Measurements from ENCODE around the gene P2RX1. TPM values are rescaled to one million over a fixed set of nuclear protein-coding genes. Genes with fewer than 3 reads are reported as not detected.
A peak's percentile ranks its signal among the peaks of the same experiment; 100 is the strongest.

P2RX1 gene
- total RNA-seq, 6 experiments from 2014 or later = 0.08 TPM; not detected in 5

- Mint-ChIP-seq H3K4me1 (ENCODE audit: low read depth) (peaks cover 6% of the 10 kb centered on the region), H3K36me3 (ENCODE audit: low read depth) (no peaks in the 10 kb centered on the region), H3K27me3 (ENCODE audit: insufficient read depth) (peaks cover 6% of the 10 kb centered on the region), H3K9me3 (no peaks in the 10 kb centered on the region), H3K27ac (no peak overlapping the region), H3K4me3 (no peak overlapping the region)
- peak; percentile 74 for TF ChIP-seq CTCF (IDR thresholded peaks at IDR 0.05)
- DNase-seq = peak; percentile 45
Measured at GRCh38 chr17:3935140-3935542, 18.9 kb upstream of the P2RX1 start.

GRCh38 chr17:3929764-3930163, 13.5 kb upstream of the P2RX1 start:
- Mint-ChIP-seq H3K27ac (no peak overlapping the region), H3K9me3 (no peaks in the 10 kb centered on the region), H3K36me3 (ENCODE audit: low read depth) (no peaks in the 10 kb centered on the region), H3K27me3 (ENCODE audit: insufficient read depth) (peaks cover 7% of the 10 kb centered on the region), H3K4me3 (no peak overlapping the region), H3K4me1 (ENCODE audit: low read depth) (no peaks in the 10 kb centered on the region)
- DNase-seq = no peak
- TF ChIP-seq CTCF (IDR thresholded peaks at IDR 0.05) = no peak

GRCh38 chr17:3929181-3929580, 12.9 kb upstream of the P2RX1 start:
- Mint-ChIP-seq H3K9me3 (no peaks in the 10 kb centered on the region), H3K4me1 (ENCODE audit: low read depth) (no peaks in the 10 kb centered on the region), H3K36me3 (ENCODE audit: low read depth) (no peaks in the 10 kb centered on the region), H3K4me3 (no peak overlapping the region), H3K27me3 (ENCODE audit: insufficient read depth) (peaks cover 8% of the 10 kb centered on the region), H3K27ac (no peak overlapping the region)
- DNase-seq = no peak
- no peak for TF ChIP-seq CTCF (IDR thresholded peaks at IDR 0.05)

GRCh38 chr17:3928406-3928805, 12.1 kb upstream of the P2RX1 start:
- Mint-ChIP-seq H3K4me1 (ENCODE audit: low read depth) (no peaks in the 10 kb centered on the region), H3K27me3 (ENCODE audit: insufficient read depth) (peaks cover 11% of the 10 kb centered on the region), H3K9me3 (no peaks in the 10 kb centered on the region), H3K36me3 (ENCODE audit: low read depth) (no peaks in the 10 kb centered on the region), H3K4me3 (no peak overlapping the region), H3K27ac (no peak overlapping the region)
- no peak for TF ChIP-seq CTCF (IDR thresholded peaks at IDR 0.05)
- DNase-seq = no peak

GRCh38 chr17:3927628-3928340, 11.5 kb upstream of the P2RX1 start:
- no peaks in the 10 kb centered on the region for H3K36me3 Mint-ChIP-seq (ENCODE audit: low read depth)
- no peak overlapping the region for H3K4me3 Mint-ChIP-seq
- DNase-seq = no peak
- no peaks in the 10 kb centered on the region for H3K9me3 Mint-ChIP-seq
- peaks cover 16% of the 10 kb centered on the region for H3K27me3 Mint-ChIP-seq (ENCODE audit: insufficient read depth)
- no peaks in the 10 kb centered on the region for H3K4me1 Mint-ChIP-seq (ENCODE audit: low read depth)
- no peak overlapping the region for H3K27ac Mint-ChIP-seq
- TF ChIP-seq CTCF (IDR thresholded peaks at IDR 0.05) = no peak
